Muscle layer of duodenum (tissue), 2 donors: ENCODE measurements around the gene DPH6.
A peak's percentile ranks its signal among the peaks of the same experiment; 100 is the strongest.
"Not testable (repeated sequence)": the region's sequence is repeated elsewhere in the genome, so short reads cannot be mapped to it uniquely, and the experiment has no call there.

Experiments used
- H3K27ac ChIP-seq: one replicate; pipeline ENCODE4 v1.7.0; 2013; ENCODE audit warnings: mild to moderate bottlenecking, low read length
- H3K27me3 ChIP-seq: one replicate; pipeline ENCODE4 v1.7.0; 2013; ENCODE audit warnings: low read depth, mild to moderate bottlenecking, control low read depth, low read length
- H3K36me3 ChIP-seq, 2 donors: one replicate each; pipeline ENCODE4 v1.7.0; 2013; ENCODE audit warnings: low read length in 2 of 2, control low read depth in 1 of 2, mild to moderate bottlenecking in 1 of 2; ENCODE audit not compliant: insufficient read depth in 2 of 2, control insufficient read depth in 1 of 2
- H3K4me1 ChIP-seq, 2 donors: one replicate each; pipeline ENCODE4 v1.7.0; 2013; ENCODE audit warnings: low read length in 2 of 2, mild to moderate bottlenecking in 2 of 2, control low read depth in 1 of 2, moderate library complexity in 1 of 2; ENCODE audit not compliant: insufficient read depth in 2 of 2, control insufficient read depth in 1 of 2
- H3K4me3 ChIP-seq, 2 donors: one replicate each; pipeline ENCODE4 v1.7.0; 2013; ENCODE audit warnings: low read length in 2 of 2, low read depth in 1 of 2, mild to moderate bottlenecking in 1 of 2
- H3K9me3 ChIP-seq, 2 donors: one replicate each; pipeline ENCODE4 v1.7.0; 2013; ENCODE audit warnings: low read length in 2 of 2, control low read depth in 1 of 2, mild to moderate bottlenecking in 1 of 2; ENCODE audit not compliant: control insufficient read depth in 1 of 2
- donor health status: healthy.

DPH6 gene

GRCh38 chr15:35379972-35380371 lies 166.0 kb downstream of the DPH6 start:
- Histone ChIP-seq H3K27ac (no peak overlapping the region), H3K36me3 (no peaks in the 10 kb centered on the region), H3K27me3 (no peaks in the 10 kb centered on the region), H3K4me1 (no peaks in the 10 kb centered on the region), H3K9me3 (no peaks in the 10 kb centered on the region), H3K4me3 (no peak overlapping the region)

- H3K4me1 ChIP-seq, H3K4me3 ChIP-seq, H3K9me3 ChIP-seq, H3K36me3 ChIP-seq, H3K27ac ChIP-seq, H3K27me3 ChIP-seq: not testable (repeated sequence)
Measured at GRCh38 chr15:35378454-35378853, 167.5 kb downstream of the DPH6 start.

GRCh38 chr15:35376707-35377106 lies 169.3 kb downstream of the DPH6 start:
- Histone ChIP-seq H3K36me3 (peaks cover 0 to 10% of the 10 kb centered on the region in 2 donors), H3K27me3 (no peaks in the 10 kb centered on the region), H3K27ac (no peak overlapping the region), H3K9me3 (no peaks in the 10 kb centered on the region), H3K4me1 (no peaks in the 10 kb centered on the region), H3K4me3 (no peak overlapping the region)

- no peaks in the 10 kb centered on the region for H3K9me3 ChIP-seq
Measured at GRCh38 chr15:35374661-35375060, 171.3 kb downstream of the DPH6 start.

GRCh38 chr15:35362195-35362829 lies 183.7 kb downstream of the DPH6 start:
- Histone ChIP-seq H3K27ac (no peak overlapping the region), H3K4me3 (peak overlapping the region in 1 of 2 donors; percentile 17), H3K9me3 (peaks cover 0 to 25% of the 10 kb centered on the region in 2 donors), H3K4me1 (peaks cover 0 to 8% of the 10 kb centered on the region in 2 donors), H3K27me3 (no peaks in the 10 kb centered on the region), H3K36me3 (no peaks in the 10 kb centered on the region)

More at GRCh38 chr15:35374661-35375060, 171.3 kb downstream of the DPH6 start:
- Histone ChIP-seq H3K4me1 (no peaks in the 10 kb centered on the region), H3K27me3 (no peaks in the 10 kb centered on the region), H3K4me3 (no peak overlapping the region), H3K36me3 (peaks cover 0 to 16% of the 10 kb centered on the region in 2 donors), H3K27ac (no peak overlapping the region)

- no peak overlapping the region for H3K27ac ChIP-seq
- H3K4me1 ChIP-seq = peaks cover 0 to 8% of the 10 kb centered on the region in 2 donors
- H3K36me3 ChIP-seq = no peaks in the 10 kb centered on the region
- no peak overlapping the region for H3K4me3 ChIP-seq
- peaks cover 0 to 30% of the 10 kb centered on the region in 2 donors for H3K9me3 ChIP-seq
- no peaks in the 10 kb centered on the region for H3K27me3 ChIP-seq
Measured at GRCh38 chr15:35358824-35359223, 187.1 kb downstream of the DPH6 start.

GRCh38 chr15:35351059-35351458 lies 194.9 kb downstream of the DPH6 start:
- H3K4me1 ChIP-seq = no peaks in the 10 kb centered on the region
- no peak overlapping the region for H3K4me3 ChIP-seq
- H3K27ac ChIP-seq = no peak overlapping the region
- H3K9me3 ChIP-seq = peaks cover 0 to 4% of the 10 kb centered on the region in 2 donors
- H3K27me3 ChIP-seq = no peaks in the 10 kb centered on the region
- no peaks in the 10 kb centered on the region for H3K36me3 ChIP-seq

GRCh38 chr15:35349916-35350315 lies 196.0 kb downstream of the DPH6 start:
- Histone ChIP-seq H3K4me1 (no peaks in the 10 kb centered on the region), H3K27me3 (no peaks in the 10 kb centered on the region), H3K27ac (no peak overlapping the region), H3K36me3 (no peaks in the 10 kb centered on the region), H3K4me3 (no peak overlapping the region), H3K9me3 (peaks cover 0 to 4% of the 10 kb centered on the region in 2 donors)

GRCh38 chr15:35330916-35331315 lies 215.0 kb downstream of the DPH6 start:
- Histone ChIP-seq H3K4me1 (no peaks in the 10 kb centered on the region), H3K36me3 (no peaks in the 10 kb centered on the region), H3K27me3 (no peaks in the 10 kb centered on the region), H3K9me3 (no peaks in the 10 kb centered on the region), H3K27ac (no peak overlapping the region), H3K4me3 (no peak overlapping the region)

- no peaks in the 10 kb centered on the region for H3K36me3 ChIP-seq
- no peak overlapping the region for H3K4me3 ChIP-seq
Measured at GRCh38 chr15:35330048-35330695, 215.8 kb downstream of the DPH6 start.

GRCh38 chr15:35329521-35329961 lies 216.4 kb downstream of the DPH6 start:
- no peak overlapping the region for H3K27ac ChIP-seq
- H3K9me3 ChIP-seq = no peaks in the 10 kb centered on the region
- H3K27me3 ChIP-seq = no peaks in the 10 kb centered on the region
- no peak overlapping the region for H3K4me3 ChIP-seq
- H3K36me3 ChIP-seq = no peaks in the 10 kb centered on the region
- H3K4me1 ChIP-seq = no peaks in the 10 kb centered on the region

More at GRCh38 chr15:35330048-35330695, 215.8 kb downstream of the DPH6 start:
- Histone ChIP-seq H3K27me3 (no peaks in the 10 kb centered on the region), H3K27ac (no peak overlapping the region), H3K9me3 (no peaks in the 10 kb centered on the region), H3K4me1 (no peaks in the 10 kb centered on the region)
